Brain microvascular endothelial cell (primary cell): Measurements from ENCODE around the gene DPF3.

ENCODE experiments used
- DNase-seq: peaks from one replicate; pipeline ENCODE4 v3.0.0-alpha.2; 2020
- H3K27ac ChIP-seq: fragments of 250-450 bp; sonication (Bioruptor Pico); 2 replicates; pipeline ENCODE4 v1.5.1; 2020; ENCODE audit warnings: mild to moderate bottlenecking, moderate library complexity
- H3K27me3 ChIP-seq: fragments of 250-450 bp; sonication (Bioruptor Pico); replicated peaks from 2 replicates; pipeline ENCODE4 v1.5.1; 2020; ENCODE audit warnings: mild to moderate bottlenecking
- H3K36me3 ChIP-seq: fragments of 250-450 bp; sonication (Bioruptor Pico); replicated peaks from 2 replicates; pipeline ENCODE4 v1.5.1; 2020; ENCODE audit warnings: mild to moderate bottlenecking
- H3K4me3 ChIP-seq: 2 replicates; pipeline ENCODE4 v1.5.1; 2011; ENCODE audit warnings: low read depth, mild to moderate bottlenecking, control low read depth, low read length, moderate library complexity
- in situ Hi-C: cut with HindIII; loops from 2 replicates; pipeline ENCODE4 v1.10.0; 2017; ENCODE audit warnings: low sequenced_read_pairs, low pct_ligation_motif_present
- TF ChIP-seq, protein P1 (sequence below): IDR thresholded peaks from 2 replicates; pipeline ENCODE4 v1.5.1; 2011; ENCODE audit warnings: low read depth, mild to moderate bottlenecking, moderate library complexity, low read length, control low read depth, inconsistent platforms; ENCODE audit errors: missing control alignments

The DPF3 gene

DNA sequence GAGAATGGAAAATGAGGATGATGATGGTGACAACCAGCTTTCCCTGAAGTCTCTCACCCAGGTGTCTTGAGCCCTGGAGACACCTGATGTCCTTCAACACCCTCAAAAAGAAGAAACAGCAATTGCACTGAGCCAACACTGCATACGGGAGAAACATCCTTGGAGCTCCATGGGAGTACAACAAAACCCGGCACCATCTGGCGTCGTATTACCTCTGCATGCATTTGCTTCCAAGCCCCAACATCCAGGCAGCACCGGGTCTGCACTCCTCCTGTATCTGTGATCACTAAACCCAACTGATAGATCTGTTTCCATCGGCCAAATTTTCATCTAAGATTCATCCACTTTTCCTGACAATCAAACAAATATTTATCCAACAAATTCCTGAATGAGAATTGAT is 249.9 kb downstream of the DPF3 start:
- in situ Hi-C loops: no loop called here
- H3K36me3 ChIP-seq: no peaks in the 10 kb centered on the region
- H3K27me3 ChIP-seq: no peaks in the 10 kb centered on the region
- no peak for DNase-seq
- TF ChIP-seq, protein P1, sequence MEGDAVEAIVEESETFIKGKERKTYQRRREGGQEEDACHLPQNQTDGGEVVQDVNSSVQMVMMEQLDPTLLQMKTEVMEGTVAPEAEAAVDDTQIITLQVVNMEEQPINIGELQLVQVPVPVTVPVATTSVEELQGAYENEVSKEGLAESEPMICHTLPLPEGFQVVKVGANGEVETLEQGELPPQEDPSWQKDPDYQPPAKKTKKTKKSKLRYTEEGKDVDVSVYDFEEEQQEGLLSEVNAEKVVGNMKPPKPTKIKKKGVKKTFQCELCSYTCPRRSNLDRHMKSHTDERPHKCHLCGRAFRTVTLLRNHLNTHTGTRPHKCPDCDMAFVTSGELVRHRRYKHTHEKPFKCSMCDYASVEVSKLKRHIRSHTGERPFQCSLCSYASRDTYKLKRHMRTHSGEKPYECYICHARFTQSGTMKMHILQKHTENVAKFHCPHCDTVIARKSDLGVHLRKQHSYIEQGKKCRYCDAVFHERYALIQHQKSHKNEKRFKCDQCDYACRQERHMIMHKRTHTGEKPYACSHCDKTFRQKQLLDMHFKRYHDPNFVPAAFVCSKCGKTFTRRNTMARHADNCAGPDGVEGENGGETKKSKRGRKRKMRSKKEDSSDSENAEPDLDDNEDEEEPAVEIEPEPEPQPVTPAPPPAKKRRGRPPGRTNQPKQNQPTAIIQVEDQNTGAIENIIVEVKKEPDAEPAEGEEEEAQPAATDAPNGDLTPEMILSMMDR: no peak
- H3K4me3 ChIP-seq: no peak overlapping the region
- peak overlapping the region; percentile 89 for H3K27ac ChIP-seq

DNA sequence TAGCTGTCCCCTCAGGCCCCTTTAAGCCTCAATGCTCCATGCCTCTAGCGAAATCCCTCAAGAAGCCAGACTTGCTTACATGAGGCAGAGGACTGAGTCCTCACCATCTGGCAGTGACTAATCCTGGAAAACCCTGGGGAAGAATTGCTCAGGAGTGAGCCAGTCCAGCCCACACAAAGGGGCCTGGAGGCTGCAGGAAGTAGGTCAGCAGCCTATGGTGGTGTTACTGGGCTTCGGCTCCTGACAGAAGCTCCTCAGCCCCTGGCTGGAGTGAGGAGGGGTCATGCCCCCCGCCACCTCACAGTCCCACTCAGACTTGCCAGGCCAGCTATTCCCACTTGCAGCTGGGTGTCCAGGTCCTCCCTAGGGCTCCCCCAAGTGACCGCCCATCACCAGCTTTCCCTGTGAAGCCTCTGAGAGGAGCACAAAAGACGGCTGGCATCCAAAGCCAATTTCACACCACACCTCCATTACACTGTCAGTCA is 250.5 kb downstream of the DPF3 start:
- Histone ChIP-seq H3K27ac (peak overlapping the region; percentile 89), H3K36me3 (no peaks in the 10 kb centered on the region), H3K4me3 (no peak overlapping the region), H3K27me3 (no peaks in the 10 kb centered on the region)
- DNase-seq: peak; percentile 96
- TF ChIP-seq, protein P1: no peak
- in situ Hi-C loops: no loop called here

DNA sequence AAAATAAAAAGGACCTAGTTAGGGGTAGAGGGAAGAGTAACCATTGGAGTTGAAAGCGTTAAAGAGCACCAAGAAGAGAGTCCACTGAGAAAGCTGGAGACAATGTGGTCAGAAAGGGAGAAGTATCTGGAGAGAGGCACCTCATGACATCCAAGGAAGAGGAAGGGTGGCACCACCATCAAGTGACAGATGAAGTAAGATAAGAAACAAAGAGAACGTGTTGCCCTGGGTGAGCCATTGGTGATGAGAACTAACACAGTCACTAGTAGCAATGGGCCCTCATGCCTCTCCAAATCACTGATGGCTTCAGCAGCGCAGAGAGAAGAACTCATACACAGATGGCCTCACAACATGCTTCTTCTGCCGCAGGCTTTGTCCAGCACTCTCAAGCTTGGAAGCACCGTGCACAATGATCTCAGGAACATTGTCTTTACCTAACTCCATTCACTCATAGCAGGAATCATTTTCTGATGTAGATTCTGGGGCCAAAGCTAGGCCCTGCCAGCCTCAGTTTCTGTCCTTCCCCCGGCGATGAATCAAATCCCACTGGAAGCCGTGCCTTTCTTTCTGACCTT is 252.9 kb downstream of the DPF3 start:
- H3K4me3 ChIP-seq: no peak overlapping the region
- in situ Hi-C loops: no loop called here
- TF ChIP-seq, protein P1: no peak
- H3K27ac ChIP-seq: no peak overlapping the region
- H3K27me3 ChIP-seq: no peaks in the 10 kb centered on the region
- no peak for DNase-seq
- no peaks in the 10 kb centered on the region for H3K36me3 ChIP-seq

DNA sequence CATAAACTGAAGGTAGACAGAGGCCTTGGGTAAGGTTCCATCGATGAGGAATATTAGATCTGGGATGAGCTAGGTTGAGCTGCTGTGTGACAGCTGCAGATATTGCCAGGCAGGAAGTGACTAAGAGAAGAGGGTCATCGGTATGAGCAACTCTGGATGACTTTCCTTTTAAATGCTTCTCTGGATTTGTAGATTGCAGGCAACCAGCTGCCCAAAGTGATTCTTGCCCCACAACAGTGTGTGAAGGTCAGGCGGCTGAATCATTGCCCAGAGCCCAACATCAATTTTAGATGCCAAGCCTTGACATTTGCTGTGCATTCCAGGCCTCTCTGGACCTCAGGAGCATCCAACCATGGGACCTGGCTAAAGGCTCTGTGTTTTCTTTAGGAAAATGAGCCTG is 255.9 kb downstream of the DPF3 start:
- Histone ChIP-seq H3K27me3 (no peaks in the 10 kb centered on the region), H3K4me3 (no peak overlapping the region), H3K27ac (peak overlapping the region; percentile 5), H3K36me3 (no peaks in the 10 kb centered on the region)
- TF ChIP-seq, protein P1: no peak
- DNase-seq: peak; percentile 57
- in situ Hi-C loops: no loop called here

DNA sequence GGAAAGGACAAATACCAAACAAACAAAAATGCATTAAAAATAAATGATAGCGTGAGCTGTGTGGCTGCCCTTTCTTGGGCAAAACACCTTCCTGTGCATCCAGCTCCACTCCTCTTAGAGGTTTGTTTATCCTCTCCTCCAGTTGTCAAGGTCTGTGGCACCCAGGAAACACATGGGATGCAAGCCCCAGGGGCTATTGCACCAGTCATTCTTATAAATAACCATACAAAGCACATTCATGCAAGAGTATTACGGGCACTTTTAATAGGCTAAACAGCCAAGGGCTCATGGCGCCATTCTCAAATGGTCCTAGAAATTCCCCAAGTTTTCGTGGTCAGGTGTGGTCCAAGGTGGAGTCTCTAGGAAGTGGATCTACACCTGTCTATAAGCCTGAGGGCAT is 257.0 kb downstream of the DPF3 start:
- no peak for DNase-seq
- Histone ChIP-seq H3K36me3 (no peaks in the 10 kb centered on the region), H3K4me3 (no peak overlapping the region), H3K27ac (no peak overlapping the region), H3K27me3 (no peaks in the 10 kb centered on the region)
- TF ChIP-seq, protein P1: no peak
- in situ Hi-C loops: no loop called here

DNA sequence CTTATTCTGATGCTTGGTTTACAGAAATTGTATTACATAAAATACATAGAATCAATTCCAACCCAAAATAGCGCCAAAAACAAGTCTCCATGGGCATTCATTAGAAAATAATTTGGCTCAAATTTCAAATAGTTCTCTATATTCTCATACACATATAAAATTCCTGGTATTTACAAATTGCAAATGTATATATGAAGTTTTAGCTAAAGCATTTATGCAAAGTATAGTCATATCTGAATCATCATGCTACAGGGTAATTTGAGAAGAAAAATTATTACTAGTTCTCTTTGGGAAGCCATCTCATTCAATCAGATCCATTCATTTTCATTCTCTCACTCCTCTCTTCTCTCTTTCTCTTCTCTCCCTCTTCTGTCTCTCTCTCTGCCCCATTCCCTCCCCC is 257.8 kb downstream of the DPF3 start:
- no peak overlapping the region for H3K4me3 ChIP-seq
- no peaks in the 10 kb centered on the region for H3K27me3 ChIP-seq
- no peak overlapping the region for H3K27ac ChIP-seq
- no peaks in the 10 kb centered on the region for H3K36me3 ChIP-seq
- in situ Hi-C loops: no loop called here
- TF ChIP-seq, protein P1: no peak
- DNase-seq: no peak
